Dendritic cell treated with granulocyte-macrophage colony-stimulating factor and Interleukin-4, amounts not matched to agents 40 ng/mL and 50 ng/mL, for 4 days (primary cell): Measurements from ENCODE around the gene LDB2.

ENCODE experiments used
- H3K27ac Mint-ChIP-seq: one replicate; pipeline ENCODE4 v1.8.0; 2022; ENCODE audit warnings: mild to moderate bottlenecking, mixed read lengths
- H3K27me3 Mint-ChIP-seq: one replicate; pipeline ENCODE4 v1.8.0; 2022; ENCODE audit warnings: mild to moderate bottlenecking, mixed read lengths
- H3K36me3 Mint-ChIP-seq: one replicate; pipeline ENCODE4 v1.8.0; 2022; ENCODE audit warnings: low read depth, mixed read lengths
- H3K4me1 Mint-ChIP-seq: one replicate; pipeline ENCODE4 v1.8.0; 2022; ENCODE audit warnings: low read depth, mixed read lengths
- H3K4me3 Mint-ChIP-seq: one replicate; pipeline ENCODE4 v1.8.0; 2022; ENCODE audit warnings: mild to moderate bottlenecking, moderate library complexity, mixed read lengths
- H3K9me3 Mint-ChIP-seq: one replicate; pipeline ENCODE4 v1.8.0; 2022; ENCODE audit warnings: mixed read lengths
- intact Hi-C: fragments of 100-400 bp; cut with micrococcal nuclease; formaldehyde crosslinking; loops from one replicate; pipeline ENCODE4 v1.15.0; 2022

The LDB2 gene

GRCh38 chr4:16668488-16668887, 230.0 kb downstream of the LDB2 start:
- intact Hi-C loops, result no loop called here
- H3K27me3 Mint-ChIP-seq, result no peaks in the 10 kb centered on the region
- H3K4me3 Mint-ChIP-seq, result no peak overlapping the region
- no peak overlapping the region for H3K27ac Mint-ChIP-seq
- no peaks in the 10 kb centered on the region for H3K4me1 Mint-ChIP-seq
- no peaks in the 10 kb centered on the region for H3K9me3 Mint-ChIP-seq
- H3K36me3 Mint-ChIP-seq, result no peaks in the 10 kb centered on the region

- Mint-ChIP-seq H3K27me3 (no peaks in the 10 kb centered on the region), H3K4me3 (no peak overlapping the region), H3K27ac (no peak overlapping the region), H3K9me3 (peaks cover 2% of the 10 kb centered on the region), H3K36me3 (no peaks in the 10 kb centered on the region), H3K4me1 (no peaks in the 10 kb centered on the region)
- intact Hi-C loops, result no loop called here
Observed at GRCh38 chr4:16667464-16667863, 231.0 kb downstream of the LDB2 start.

DNA sequence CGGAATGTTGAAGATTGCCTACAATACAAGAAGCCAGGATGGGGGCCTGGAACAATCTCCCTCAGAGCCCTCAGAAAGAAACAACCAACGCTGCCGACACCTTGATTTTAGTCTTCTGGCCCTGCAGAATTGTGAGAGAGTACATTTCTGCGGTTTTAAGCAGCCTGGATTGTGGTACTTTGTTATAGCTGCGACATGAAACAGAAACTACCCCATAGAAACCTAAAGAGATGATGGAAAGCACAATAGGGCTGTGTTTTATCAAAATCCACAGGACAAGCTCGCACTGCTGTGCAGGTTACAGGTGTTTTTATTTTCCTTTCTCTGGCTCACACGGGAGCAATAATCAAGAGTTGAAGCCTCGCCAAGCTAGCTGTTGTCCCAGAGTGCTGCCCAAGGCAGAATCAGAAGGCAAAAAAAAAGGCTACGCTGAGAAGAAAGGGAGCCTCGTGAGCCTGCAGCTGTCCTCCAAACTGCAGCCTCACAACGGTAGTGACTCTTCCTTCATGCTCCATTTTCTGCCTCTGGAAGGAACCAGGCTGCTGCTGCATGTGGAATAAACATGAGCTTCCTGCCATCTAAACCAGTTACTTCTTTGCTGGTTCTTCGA, 232.4 kb downstream of the LDB2 start:
- intact Hi-C loops, result no loop called here
- H3K4me3 Mint-ChIP-seq, result no peak overlapping the region
- H3K27me3 Mint-ChIP-seq, result no peaks in the 10 kb centered on the region
- H3K4me1 Mint-ChIP-seq, result no peaks in the 10 kb centered on the region
- no peak overlapping the region for H3K27ac Mint-ChIP-seq
- H3K36me3 Mint-ChIP-seq, result no peaks in the 10 kb centered on the region
- H3K9me3 Mint-ChIP-seq, result peaks cover 11% of the 10 kb centered on the region

DNA sequence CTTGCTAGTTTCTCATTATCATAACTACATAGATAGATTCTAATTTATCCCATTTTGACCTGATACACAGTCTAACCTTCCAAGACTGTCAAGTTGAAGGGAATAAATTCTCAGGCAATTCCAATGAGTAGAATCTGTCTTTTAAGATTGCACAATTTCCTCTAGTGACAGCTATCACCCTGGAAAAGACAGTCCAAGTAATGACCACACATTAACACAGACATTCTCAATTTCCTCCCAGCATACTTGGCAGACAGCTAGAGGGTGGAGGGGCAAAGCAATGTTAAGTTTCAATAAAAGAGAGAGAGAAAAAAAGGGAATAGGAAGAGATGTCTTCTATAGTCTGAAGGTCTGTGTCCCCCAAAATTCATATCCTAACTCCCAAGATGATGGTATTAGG, 234.7 kb downstream of the LDB2 start:
- Mint-ChIP-seq H3K4me1 (no peaks in the 10 kb centered on the region), H3K9me3 (peaks cover 11% of the 10 kb centered on the region), H3K27ac (no peak overlapping the region), H3K4me3 (no peak overlapping the region), H3K36me3 (no peaks in the 10 kb centered on the region), H3K27me3 (no peaks in the 10 kb centered on the region)
- intact Hi-C loops, result no loop called here

GRCh38 chr4:16663307-16663706, 235.1 kb downstream of the LDB2 start:
- Mint-ChIP-seq H3K9me3 (peaks cover 11% of the 10 kb centered on the region), H3K36me3 (no peaks in the 10 kb centered on the region), H3K4me3 (no peak overlapping the region), H3K4me1 (no peaks in the 10 kb centered on the region), H3K27ac (no peak overlapping the region), H3K27me3 (no peaks in the 10 kb centered on the region)
- intact Hi-C loops, result no loop called here

DNA sequence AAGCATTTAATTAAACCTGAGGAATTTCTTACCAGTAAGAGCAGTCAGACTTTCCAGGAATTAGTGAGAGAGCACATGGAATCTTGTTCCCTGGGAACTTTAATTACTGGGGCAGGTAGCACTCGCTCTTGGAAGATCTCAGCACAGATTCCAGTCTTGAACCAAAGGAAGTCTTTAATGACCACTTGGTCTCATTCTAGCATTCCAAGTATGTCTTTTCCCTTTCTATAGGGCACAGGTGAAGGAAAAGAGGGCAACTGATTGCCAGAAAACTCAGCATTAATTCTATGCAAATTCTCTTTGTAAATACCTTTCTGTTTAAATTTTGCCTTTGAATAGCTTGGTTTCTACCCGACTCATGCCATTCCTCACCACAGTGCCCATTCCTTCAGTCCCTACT, 236.6 kb downstream of the LDB2 start:
- Mint-ChIP-seq H3K4me1 (no peaks in the 10 kb centered on the region), H3K36me3 (no peaks in the 10 kb centered on the region), H3K4me3 (no peak overlapping the region), H3K9me3 (peaks cover 11% of the 10 kb centered on the region), H3K27me3 (no peaks in the 10 kb centered on the region), H3K27ac (no peak overlapping the region)
- intact Hi-C loops, result no loop called here

GRCh38 chr4:16660656-16661055, 237.8 kb downstream of the LDB2 start:
- Mint-ChIP-seq H3K27me3 (no peaks in the 10 kb centered on the region), H3K4me3 (no peak overlapping the region), H3K9me3 (peaks cover 11% of the 10 kb centered on the region), H3K4me1 (no peaks in the 10 kb centered on the region), H3K27ac (no peak overlapping the region), H3K36me3 (no peaks in the 10 kb centered on the region)
- intact Hi-C loops, result no loop called here

DNA sequence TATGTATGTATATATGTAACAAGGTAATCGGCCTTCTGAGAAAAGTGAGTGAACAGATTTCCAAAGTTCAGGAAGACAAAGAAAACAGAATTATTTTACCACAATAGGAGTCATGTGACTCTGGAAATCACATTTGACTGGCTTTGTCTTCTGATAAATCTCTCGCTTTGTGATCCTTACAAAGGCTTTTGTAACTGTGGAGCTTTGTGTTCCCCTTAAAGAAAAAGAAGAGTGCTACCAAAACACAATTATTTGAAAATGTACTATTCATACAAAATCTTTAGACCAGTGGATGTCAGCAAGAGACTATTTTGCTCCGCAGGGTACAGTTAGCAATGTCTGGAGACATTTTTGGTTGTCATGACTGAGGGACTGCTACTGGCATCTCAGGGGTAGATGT, 238.8 kb downstream of the LDB2 start:
- Mint-ChIP-seq H3K27ac (no peak overlapping the region), H3K9me3 (peaks cover 11% of the 10 kb centered on the region), H3K36me3 (no peaks in the 10 kb centered on the region), H3K27me3 (peaks cover 2% of the 10 kb centered on the region), H3K4me3 (no peak overlapping the region), H3K4me1 (no peaks in the 10 kb centered on the region)
- intact Hi-C loops, result no loop called here

DNA sequence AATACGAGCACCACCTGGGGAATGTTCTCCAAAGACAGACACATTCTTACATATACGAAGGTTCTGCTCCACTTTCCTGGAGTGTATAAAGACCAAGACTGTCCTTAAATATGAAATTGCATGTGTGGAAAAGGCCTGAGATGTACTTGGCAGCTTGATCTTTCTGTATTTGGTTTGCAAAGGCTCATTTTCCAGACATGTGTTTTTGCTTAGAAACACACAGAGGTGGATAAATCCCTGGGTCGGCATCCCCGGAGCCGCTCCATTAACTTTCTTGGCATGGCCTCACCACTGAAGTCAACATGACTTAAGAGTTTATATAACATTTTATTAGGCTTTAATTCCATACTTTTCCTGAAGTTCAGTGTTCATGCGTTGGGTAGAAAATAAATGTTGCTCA, 239.4 kb downstream of the LDB2 start:
- Mint-ChIP-seq H3K4me3 (no peak overlapping the region), H3K36me3 (no peaks in the 10 kb centered on the region), H3K4me1 (no peaks in the 10 kb centered on the region), H3K27me3 (peaks cover 2% of the 10 kb centered on the region), H3K27ac (no peak overlapping the region), H3K9me3 (peaks cover 11% of the 10 kb centered on the region)
- intact Hi-C loops, result no loop called here

DNA sequence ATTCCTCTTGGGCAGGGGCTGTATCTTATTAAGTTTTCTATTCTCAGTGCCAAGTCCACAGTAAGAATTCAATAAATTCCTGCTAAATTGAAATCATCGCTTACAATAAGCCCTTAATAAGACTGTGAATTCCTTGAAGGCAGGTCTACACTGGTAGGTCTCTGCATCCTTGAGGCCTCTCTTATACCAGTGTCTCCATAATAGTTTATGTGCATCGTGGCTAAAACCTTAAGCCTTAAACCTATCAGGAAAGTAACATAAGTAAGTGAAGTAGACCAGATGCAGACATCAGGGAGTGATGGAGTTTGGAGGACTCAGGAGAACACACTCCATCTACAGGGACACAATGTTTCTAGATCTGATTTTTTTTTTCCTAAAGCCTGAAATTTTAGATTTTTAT, 240.3 kb downstream of the LDB2 start:
- Mint-ChIP-seq H3K27ac (no peak overlapping the region), H3K9me3 (peaks cover 11% of the 10 kb centered on the region), H3K4me1 (no peaks in the 10 kb centered on the region), H3K36me3 (no peaks in the 10 kb centered on the region), H3K4me3 (no peak overlapping the region), H3K27me3 (peaks cover 2% of the 10 kb centered on the region)
- intact Hi-C loops, result no loop called here

- no peak overlapping the region for H3K27ac Mint-ChIP-seq
- no peaks in the 10 kb centered on the region for H3K4me1 Mint-ChIP-seq
- peaks cover 2% of the 10 kb centered on the region for H3K27me3 Mint-ChIP-seq
- no peak overlapping the region for H3K4me3 Mint-ChIP-seq
- no peaks in the 10 kb centered on the region for H3K9me3 Mint-ChIP-seq
- H3K36me3 Mint-ChIP-seq, result no peaks in the 10 kb centered on the region
- intact Hi-C loops, result no loop called here
Observed at GRCh38 chr4:16655111-16655510, 243.3 kb downstream of the LDB2 start.

GRCh38 chr4:16652732-16653305, 245.6 kb downstream of the LDB2 start:
- Mint-ChIP-seq H3K9me3 (no peaks in the 10 kb centered on the region), H3K4me1 (no peaks in the 10 kb centered on the region)
- intact Hi-C loops, result no loop called here

GRCh38 chr4:16646459-16646858, 252.0 kb downstream of the LDB2 start:
- H3K36me3 Mint-ChIP-seq, result no peaks in the 10 kb centered on the region
- H3K4me3 Mint-ChIP-seq, result no peak overlapping the region
- H3K27me3 Mint-ChIP-seq, result no peaks in the 10 kb centered on the region
- intact Hi-C loops, result no loop called here
- no peak overlapping the region for H3K27ac Mint-ChIP-seq
- H3K9me3 Mint-ChIP-seq, result peaks cover 8% of the 10 kb centered on the region
- no peaks in the 10 kb centered on the region for H3K4me1 Mint-ChIP-seq

More at GRCh38 chr4:16652732-16653305, 245.6 kb downstream of the LDB2 start:
- Mint-ChIP-seq H3K27ac (no peak overlapping the region), H3K4me3 (no peak overlapping the region), H3K36me3 (no peaks in the 10 kb centered on the region), H3K27me3 (peaks cover 2% of the 10 kb centered on the region)

- Mint-ChIP-seq H3K9me3 (peaks cover 8% of the 10 kb centered on the region), H3K36me3 (no peaks in the 10 kb centered on the region), H3K4me1 (no peaks in the 10 kb centered on the region), H3K27me3 (no peaks in the 10 kb centered on the region), H3K27ac (no peak overlapping the region), H3K4me3 (no peak overlapping the region)
- intact Hi-C loops, result no loop called here
Observed at GRCh38 chr4:16643893-16644292, 254.6 kb downstream of the LDB2 start.

DNA sequence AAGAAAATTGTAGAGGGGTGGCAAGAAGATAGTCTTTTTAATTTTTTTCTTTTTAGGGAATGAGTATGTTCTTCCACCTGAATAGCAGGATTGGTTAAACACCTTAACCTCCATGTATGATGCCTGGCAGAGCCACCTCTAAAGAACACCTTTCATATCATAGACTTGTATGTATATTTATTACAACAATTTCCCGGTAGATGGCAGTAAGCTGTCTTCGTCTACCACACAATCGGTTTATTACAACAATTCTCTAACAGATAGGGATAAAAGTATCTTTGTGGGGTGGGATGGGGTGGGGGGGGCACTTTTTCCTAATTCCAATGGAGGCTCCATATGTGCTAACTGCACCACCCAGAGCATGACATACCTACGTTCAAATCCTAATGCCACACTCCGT, 255.5 kb downstream of the LDB2 start:
- Mint-ChIP-seq H3K27ac (no peak overlapping the region), H3K9me3 (peaks cover 8% of the 10 kb centered on the region), H3K4me1 (no peaks in the 10 kb centered on the region), H3K27me3 (no peaks in the 10 kb centered on the region), H3K36me3 (no peaks in the 10 kb centered on the region), H3K4me3 (no peak overlapping the region)
- intact Hi-C loops, result no loop called here
